Measurements from ENCODE around the gene DRD4. TPM values are rescaled to one million over a fixed set of nuclear protein-coding genes. Genes with fewer than 3 reads are reported as not detected.
"Not testable (repeated sequence)": the region's sequence is repeated elsewhere in the genome, so short reads cannot be mapped to it uniquely, and the experiment has no call there.

The DRD4 gene
- total RNA-seq, 2 experiments from 2014 or later = 0.88 to 0.89 TPM

GRCh38 chr11:680970-681369 is 43.9 kb downstream of the DRD4 start:
- H3K36me3 Mint-ChIP-seq (ENCODE audit: low read depth) = peaks cover 62% of the 10 kb centered on the region
- peaks cover 12% of the 10 kb centered on the region for H3K4me1 Mint-ChIP-seq (ENCODE audit: low read depth)
- DNase-seq (peak; percentile 78), ATAC-seq (peak; percentile 96)
- ChIA-PET CTCF (interaction anchor here (1.0 to 2.4 kb wide), 6 partner anchors 12 to 47 kb away, joined by 3 to 6 read pairs (median 4); no protein-coding TSS in a partner anchor), POLR2A (interaction anchor here (3.7 kb wide), 1 partner anchor 14 kb away, joined by 20 read pairs; the partner anchor contains the start of genes DEAF1 and TMEM80)
- intact Hi-C loops (cut with micrococcal nuclease) = no loop called here
- no peak for TF ChIP-seq CTCF (IDR thresholded peaks at IDR 0.05)
- H3K4me3 Mint-ChIP-seq = no peak overlapping the region
- H3K9me3 Mint-ChIP-seq = no peaks in the 10 kb centered on the region
- no peaks in the 10 kb centered on the region for H3K27me3 Mint-ChIP-seq
- peak overlapping the region; percentile 57 for H3K27ac Mint-ChIP-seq

GRCh38 chr11:686451-687243 is 49.6 kb downstream of the DRD4 start:
- Mint-ChIP-seq H3K27ac (no peak overlapping the region), H3K36me3 (ENCODE audit: low read depth) (peaks cover 64% of the 10 kb centered on the region), H3K4me1 (ENCODE audit: low read depth) (peaks cover 27% of the 10 kb centered on the region), H3K9me3 (no peaks in the 10 kb centered on the region), H3K4me3 (no peak overlapping the region), H3K27me3 (no peaks in the 10 kb centered on the region)
- POLR2A ChIA-PET = interaction anchor here (0.6 to 1.2 kb wide), 3 partner anchors 12 to 13 kb away, joined by 3 read pairs; no protein-coding TSS in a partner anchor
- no peak for DNase-seq
- ATAC-seq = no peak
- no peak for TF ChIP-seq CTCF (IDR thresholded peaks at IDR 0.05)
- CTCF ChIA-PET = no interaction called here
- intact Hi-C loops (cut with micrococcal nuclease) = no loop called here

GRCh38 chr11:687751-688150 is 50.7 kb downstream of the DRD4 start:
- intact Hi-C loops (cut with micrococcal nuclease) = no loop called here
- Mint-ChIP-seq H3K9me3 (no peaks in the 10 kb centered on the region), H3K4me3 (no peak overlapping the region), H3K36me3 (ENCODE audit: low read depth) (peaks cover 59% of the 10 kb centered on the region), H3K27ac (no peak overlapping the region), H3K4me1 (ENCODE audit: low read depth) (peaks cover 29% of the 10 kb centered on the region), H3K27me3 (no peaks in the 10 kb centered on the region)
- no peak for DNase-seq
- ChIA-PET CTCF (interaction anchor here (1.0 kb wide), 1 partner anchor 14 kb away, joined by 4 read pairs; no protein-coding TSS in a partner anchor), POLR2A (interaction anchor here (0.9 kb wide), 1 partner anchor 16 kb away, joined by 3 read pairs; no protein-coding TSS in a partner anchor)
- ATAC-seq = no peak
- no peak for TF ChIP-seq CTCF (IDR thresholded peaks at IDR 0.05)

- intact Hi-C loops (cut with micrococcal nuclease) = no loop called here
- no peak for ATAC-seq
- H3K4me1 Mint-ChIP-seq (ENCODE audit: low read depth) = peaks cover 38% of the 10 kb centered on the region
- ChIA-PET CTCF (interaction anchor here (1.0 kb wide), 1 partner anchor 15 kb away, joined by 4 read pairs; no protein-coding TSS in a partner anchor), POLR2A (interaction anchor here (0.9 kb wide), 1 partner anchor 16 kb away, joined by 3 read pairs; no protein-coding TSS in a partner anchor)
- peaks cover 57% of the 10 kb centered on the region for H3K36me3 Mint-ChIP-seq (ENCODE audit: low read depth)
- H3K4me3 Mint-ChIP-seq = no peak overlapping the region
- DNase-seq = no peak
- no peak for TF ChIP-seq CTCF (IDR thresholded peaks at IDR 0.05)
- H3K27me3 Mint-ChIP-seq = no peaks in the 10 kb centered on the region
- no peaks in the 10 kb centered on the region for H3K9me3 Mint-ChIP-seq
- H3K27ac Mint-ChIP-seq = no peak overlapping the region
Measured at GRCh38 chr11:688681-689080, 51.6 kb downstream of the DRD4 start.

GRCh38 chr11:689625-690024 is 52.6 kb downstream of the DRD4 start:
- peaks cover 50% of the 10 kb centered on the region for H3K36me3 Mint-ChIP-seq (ENCODE audit: low read depth)
- no peak overlapping the region for H3K4me3 Mint-ChIP-seq
- H3K27me3 Mint-ChIP-seq = no peaks in the 10 kb centered on the region
- H3K9me3 Mint-ChIP-seq = no peaks in the 10 kb centered on the region
- TF ChIP-seq CTCF (IDR thresholded peaks at IDR 0.05) = no peak
- ChIA-PET POLR2A (no interaction called here), CTCF (interaction anchor here (1.0 kb wide), 1 partner anchor 26 kb away, joined by 4 read pairs; no protein-coding TSS in a partner anchor)
- H3K27ac Mint-ChIP-seq = no peak overlapping the region
- intact Hi-C loops (cut with micrococcal nuclease) = no loop called here
- ATAC-seq (no peak), DNase-seq (no peak)
- H3K4me1 Mint-ChIP-seq (ENCODE audit: low read depth) = peaks cover 39% of the 10 kb centered on the region

GRCh38 chr11:690244-690643 is 53.2 kb downstream of the DRD4 start:
- DNase-seq; ATAC-seq; H3K4me3 Mint-ChIP-seq; CTCF ChIA-PET; H3K9me3 Mint-ChIP-seq; intact Hi-C loops (cut with micrococcal nuclease); H3K27me3 Mint-ChIP-seq; H3K27ac Mint-ChIP-seq; POLR2A ChIA-PET: not testable (repeated sequence)
- H3K4me1 Mint-ChIP-seq (ENCODE audit: low read depth) = peaks cover 39% of the 10 kb centered on the region
- peaks cover 49% of the 10 kb centered on the region for H3K36me3 Mint-ChIP-seq (ENCODE audit: low read depth)

Data from activated CD8-positive, alpha-beta T cell treated with anti-CD3 and anti-CD28 coated beads for 36 hours (primary cell).